SKM-1 treated with dmso at 0.1 percent for 144 hours (cell line): ENCODE data around the gene VTCN1.
A peak's percentile ranks its signal among the peaks of the same experiment; 100 is the strongest.

Source experiments
- DNase-seq: peaks from one replicate; lab custom pipeline; 2025; ENCODE audit not compliant: unreplicated experiment; lab: John Stamatoyannopoulos, UW

VTCN1 gene

GRCh38 chr1:117210386-117210785 is 341 bp downstream of the VTCN1 start:
- no peak for DNase-seq

DNA sequence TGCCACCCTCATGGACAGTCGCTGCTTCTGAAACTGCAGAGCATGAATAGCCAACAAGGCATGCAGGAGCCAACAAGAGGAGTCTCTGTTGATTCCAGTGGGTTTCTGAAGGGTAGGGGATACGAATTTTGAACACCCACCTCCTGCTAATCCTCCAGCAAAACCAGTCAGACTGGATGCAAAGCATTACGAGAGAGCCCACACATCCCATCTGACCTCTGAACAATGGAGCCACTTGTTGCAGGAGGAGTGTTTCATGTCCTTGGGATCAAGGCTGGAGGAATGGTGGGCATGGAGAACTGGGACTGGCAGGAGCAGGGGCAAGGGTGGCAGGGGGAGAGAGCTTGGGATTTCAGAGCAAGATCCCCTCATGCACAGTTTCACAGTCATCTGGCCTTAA is 1.6 kb downstream of the VTCN1 start:
- no peak for DNase-seq

GRCh38 chr1:117208580-117208979 is 2.1 kb downstream of the VTCN1 start:
- DNase-seq: no peak

- DNase-seq: no peak
Measured at GRCh38 chr1:117205368-117205767, 5.4 kb downstream of the VTCN1 start.

- no peak for DNase-seq
Measured at GRCh38 chr1:117201808-117202207, 8.9 kb downstream of the VTCN1 start.

- no peak for DNase-seq
Measured at GRCh38 chr1:117198097-117198496, 12.6 kb downstream of the VTCN1 start.

GRCh38 chr1:117189726-117190125 is 21.0 kb downstream of the VTCN1 start:
- DNase-seq: no peak

DNA sequence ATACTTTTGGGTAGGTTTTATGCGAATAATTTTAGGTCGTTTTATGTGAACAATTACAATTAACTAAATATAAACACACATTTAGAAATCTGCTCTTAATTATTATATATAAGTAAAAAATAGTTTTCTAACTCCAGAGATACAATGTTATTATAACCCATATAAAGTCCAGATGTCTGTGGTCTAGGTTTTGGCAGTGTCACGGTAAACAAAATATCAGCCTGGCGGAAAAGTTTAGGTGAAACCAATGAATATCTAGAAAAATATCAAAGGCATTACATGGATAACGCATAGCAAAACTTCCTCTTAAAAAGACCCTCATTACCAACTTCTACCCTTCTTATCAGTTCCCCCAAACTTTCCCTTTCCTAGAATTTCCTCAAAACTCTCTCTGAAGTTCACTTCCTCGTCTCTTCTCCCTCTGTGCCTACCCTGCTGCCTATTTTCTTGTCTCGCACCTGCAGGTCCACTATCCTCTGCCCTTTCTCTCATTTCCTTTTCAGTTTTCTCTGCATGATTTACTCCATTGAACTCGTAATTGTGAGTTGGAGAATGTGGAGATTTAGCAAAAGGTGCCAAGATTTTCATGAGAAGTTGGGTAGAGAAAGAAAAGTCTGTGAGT is 21.8 kb downstream of the VTCN1 start:
- no peak for DNase-seq

DNA sequence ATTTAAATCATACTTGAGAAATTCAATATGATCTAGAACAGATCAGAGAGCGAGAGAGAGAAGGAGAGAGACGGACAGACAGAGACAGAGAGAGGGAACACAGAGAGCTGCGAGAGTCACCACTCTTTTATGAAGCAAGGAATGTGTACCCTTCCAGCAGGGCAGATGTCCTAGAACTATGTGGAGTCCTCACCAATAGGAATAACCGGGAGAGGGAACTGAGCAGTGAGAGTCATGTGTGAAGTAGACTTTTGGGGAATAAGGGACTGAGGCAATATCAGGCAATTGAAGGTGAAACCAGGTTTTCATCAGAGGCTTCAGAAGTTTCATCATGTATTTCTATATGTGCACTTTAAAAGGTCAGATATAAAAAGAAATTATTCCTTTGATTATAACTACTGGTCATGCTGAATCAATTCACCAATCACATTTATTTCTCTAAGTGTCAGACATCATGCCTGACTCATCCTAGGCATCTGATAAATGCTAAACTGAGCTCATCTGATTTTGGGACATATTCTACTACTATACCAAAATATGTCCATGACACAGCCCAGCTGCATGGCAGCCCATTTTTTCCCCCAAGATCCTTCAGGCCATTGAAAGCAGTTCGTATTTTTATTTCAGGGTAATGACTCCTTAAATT is 22.4 kb downstream of the VTCN1 start:
- no peak for DNase-seq

DNA sequence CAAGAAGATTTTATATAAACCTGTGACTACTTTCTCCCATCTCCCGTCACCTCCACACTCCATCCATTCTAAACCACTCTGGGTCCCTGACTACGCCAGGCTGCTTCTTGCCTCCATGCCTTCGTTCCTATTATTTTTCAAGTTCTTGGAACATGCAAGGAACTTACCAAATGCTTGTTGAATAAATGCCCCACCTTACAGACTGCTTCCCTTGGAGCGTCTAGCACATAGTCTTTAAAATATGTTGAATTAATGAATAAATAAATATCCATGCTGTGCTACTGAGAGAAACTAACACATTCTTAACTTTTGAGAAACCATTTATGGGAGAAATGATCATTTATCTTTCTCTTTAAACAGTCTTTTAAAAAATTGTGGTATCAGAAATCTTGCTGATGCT is 27.6 kb downstream of the VTCN1 start:
- no peak for DNase-seq

GRCh38 chr1:117182319-117182718 is 28.4 kb downstream of the VTCN1 start:
- no peak for DNase-seq

GRCh38 chr1:117181630-117182041 is 29.1 kb downstream of the VTCN1 start:
- peak; percentile 3 for DNase-seq

- no peak for DNase-seq
Measured at GRCh38 chr1:117180147-117180967, 30.4 kb downstream of the VTCN1 start.

- no peak for DNase-seq
Measured at GRCh38 chr1:117179471-117179870, 31.3 kb downstream of the VTCN1 start.

DNA sequence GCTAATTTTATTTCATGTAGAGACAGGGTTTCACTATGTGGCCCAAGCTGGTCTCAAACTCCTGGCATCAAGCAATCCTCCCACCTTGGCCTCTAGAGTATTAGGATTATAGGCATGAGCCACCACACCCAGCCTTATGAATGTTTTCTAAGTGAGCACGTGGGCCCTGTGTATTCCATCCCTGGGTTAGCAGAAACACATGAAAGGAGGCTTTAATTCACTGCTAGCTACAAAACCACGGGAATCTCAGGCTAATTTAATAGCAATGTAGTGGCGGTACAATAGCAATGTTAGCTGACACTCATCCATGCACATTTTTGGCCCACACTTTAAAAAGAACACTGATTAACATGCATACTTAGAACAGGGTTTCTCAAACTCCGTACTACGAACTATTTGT is 32.0 kb downstream of the VTCN1 start:
- DNase-seq: no peak

GRCh38 chr1:117177376-117177775 is 33.4 kb downstream of the VTCN1 start:
- no peak for DNase-seq

DNA sequence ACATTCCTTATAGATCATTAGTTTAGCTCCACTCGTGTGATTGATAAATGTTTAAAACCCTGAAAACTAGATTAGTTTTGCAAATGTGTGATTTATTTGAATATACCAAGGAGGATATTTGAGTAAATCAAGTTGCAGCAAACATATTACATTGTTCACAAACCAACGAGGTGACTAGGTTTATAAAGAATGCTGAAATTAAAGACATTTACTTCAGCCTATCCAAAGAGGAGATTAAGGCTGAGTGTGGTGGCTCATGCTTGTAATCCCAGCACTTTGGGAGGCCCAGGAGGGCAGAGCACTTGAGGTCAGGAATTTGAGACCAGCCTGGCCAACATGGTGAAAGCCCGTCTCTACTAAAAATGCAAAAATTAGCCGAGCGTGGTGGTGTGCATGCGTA is 34.1 kb downstream of the VTCN1 start:
- no peak for DNase-seq

DNA sequence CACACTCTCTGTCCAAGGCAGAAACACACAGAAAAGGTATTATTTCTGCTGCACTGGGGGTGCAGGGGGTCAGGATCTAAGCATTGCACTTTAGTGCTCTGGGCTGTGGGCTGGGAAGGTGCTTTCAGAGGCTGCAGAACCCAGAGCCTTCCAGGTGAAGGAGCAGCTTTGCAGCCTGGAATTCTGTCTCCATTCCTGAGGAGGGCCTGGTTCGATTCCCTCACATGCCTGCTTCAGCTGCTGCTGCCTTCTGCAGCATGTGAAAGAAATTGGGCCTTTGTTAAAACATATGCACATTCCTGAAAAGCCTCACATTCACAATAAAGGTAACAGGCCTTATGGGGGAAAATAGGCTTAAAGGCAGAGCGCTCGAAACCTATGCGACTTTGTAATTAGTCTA is 35.9 kb downstream of the VTCN1 start:
- no peak for DNase-seq

GRCh38 chr1:117173691-117174090 is 37.0 kb downstream of the VTCN1 start:
- no peak for DNase-seq

GRCh38 chr1:117173006-117173405 is 37.7 kb downstream of the VTCN1 start:
- DNase-seq: no peak

DNA sequence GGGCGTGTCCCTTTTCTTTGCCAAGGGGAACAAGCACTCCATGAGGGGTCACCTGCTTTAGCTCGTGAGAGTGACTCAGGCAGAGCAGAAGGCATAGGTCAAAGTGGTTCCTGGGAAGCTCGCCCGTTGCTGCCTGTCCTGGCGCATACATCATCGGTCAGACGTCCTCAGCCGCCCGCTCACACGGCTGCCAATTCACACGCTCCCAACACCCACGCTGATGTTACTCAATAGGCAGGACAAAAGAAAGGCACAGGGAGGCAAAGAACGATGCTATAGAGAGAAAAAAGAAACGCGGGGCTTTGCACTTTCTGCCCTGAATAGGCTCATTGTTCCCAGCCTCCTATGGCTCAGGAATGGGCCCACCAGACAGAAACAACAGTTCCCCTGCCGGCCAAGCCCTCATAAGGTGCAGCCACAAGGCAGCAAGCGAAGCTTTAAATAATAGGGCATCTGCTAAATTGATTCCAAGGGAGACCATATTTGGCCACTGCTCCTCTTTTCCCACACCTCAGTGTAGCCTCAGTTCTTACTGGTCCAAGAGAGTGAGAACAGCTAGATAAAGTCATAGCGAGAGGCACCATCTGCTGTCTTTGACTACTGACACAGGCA is 38.7 kb downstream of the VTCN1 start:
- no peak for DNase-seq
